HCT116 (cell line): ENCODE measurements around the gene PIK3CD. TPM values are rescaled to one million over a fixed set of nuclear protein-coding genes. Genes with fewer than 3 reads are reported as not detected.

ENCODE experiments used
- ATAC-seq: fragments of 200-7000 bp; cut with Tn5 transposase; 2 replicates; pipeline ENCODE4 v1.9.1; 2020; ENCODE audit warnings: mild to moderate bottlenecking, moderate library complexity
- BruUV-seq: library from RNA; stranded (reverse); fragments of 400-500 nt; replicated peaks from 2 replicates; lab custom pipeline; 2021; lab: Mats Ljungman, UMichigan
- CTCF ChIA-PET: fragments of 300-600 bp; sonication (Branson Sonifier 250); formaldehyde crosslinking; loops from one replicate; lab custom pipeline; 2021; ENCODE audit warnings: antibody characterized with exemption; lab: Charles Lee
- POLR2A ChIA-PET: fragments of 300-600, 350-600 bp; sonication (Branson Sonifier 250); formaldehyde crosslinking; loops from one replicate; lab custom pipeline; 2021; ENCODE audit warnings: antibody characterized with exemption; lab: Charles Lee
- RAD21 ChIA-PET, 2 experiments: fragments of 300-600 bp; sonication (Branson Sonifier 250); formaldehyde crosslinking; loops; one replicate each; lab custom pipeline; 2023; ENCODE audit warnings: low total read pairs in 2 of 2; ENCODE audit not compliant: uncharacterized antibody in 2 of 2, unreplicated experiment in 2 of 2, low non-redundant PET in 1 of 2; lab: Charles Lee
- DNase-seq: peaks from one replicate; pipeline ENCODE4 v3.0.0-alpha.2; 2010; ENCODE audit warnings: low read depth, low spot score
- H2AFZ ChIP-seq: fragments of 200-600 bp; shearing (Covaris generic), sonication (generic); 2 replicates; pipeline ENCODE4 v1.6.1; 2017; ENCODE audit warnings: low read depth, mixed run types, mixed read lengths, antibody characterized with exemption, low read length; ENCODE audit not compliant: poor library complexity, severe bottlenecking
- H3K27ac ChIP-seq: 2 replicates; pipeline ENCODE4 v1.5.1; 2012; ENCODE audit warnings: low read depth, low read length
- H3K27me3 ChIP-seq: fragments of 200-600 bp; sonication (generic); 2 replicates; pipeline ENCODE4 v1.6.1; 2016; ENCODE audit warnings: mixed run types, low read length, mixed read lengths; ENCODE audit not compliant: insufficient read depth
- H3K36me3 ChIP-seq, 2 experiments: fragments of 200-500 bp in 1 of 2; fragments of 200-600 bp in 1 of 2; sonication (Bioruptor generic) in 1 of 2; sonication (generic) in 1 of 2; 2 replicates each; pipeline versions ENCODE4 v1.5.1 to v1.6.1; 2014 to 2016; ENCODE audit warnings: low read length in 2 of 2, inconsistent platforms in 1 of 2, mixed read lengths in 1 of 2, mixed run types in 1 of 2; ENCODE audit not compliant: insufficient read depth in 2 of 2, control insufficient read depth in 1 of 2
- H3K4me1 ChIP-seq, 2 experiments: fragments of 200-600 bp in 1 of 2; sonication (generic) in 1 of 2; 2 replicates each; pipeline versions ENCODE4 v1.5.1 to v1.6.1; 2012 to 2017; ENCODE audit warnings: low read length in 2 of 2, inconsistent platforms in 1 of 2, mild to moderate bottlenecking in 1 of 2, mixed read lengths in 1 of 2, mixed run types in 1 of 2, moderate library complexity in 1 of 2; ENCODE audit not compliant: insufficient read depth in 2 of 2, control insufficient read depth in 1 of 2
- H3K4me2 ChIP-seq: fragments of 200-600 bp; sonication (generic); 2 replicates; pipeline ENCODE4 v1.6.1; 2017; ENCODE audit warnings: mixed run types, low read length, mixed read lengths
- H3K4me3 ChIP-seq, 2 experiments: fragments of 200-600 bp in 1 of 2; sonication (generic) in 1 of 2; replicated peaks in 1 of 2; 2 replicates each; pipeline ENCODE4 v1.5.1; 2011 to 2016; ENCODE audit warnings: low read length in 2 of 2, control low read depth in 1 of 2, low read depth in 1 of 2, mild to moderate bottlenecking in 1 of 2, mixed read lengths in 1 of 2, mixed run types in 1 of 2
- H3K79me2 ChIP-seq: fragments of 200-600 bp; sonication (generic); 2 replicates; pipeline ENCODE4 v1.6.1; 2017; ENCODE audit warnings: mild to moderate bottlenecking, mixed run types, low read length, moderate library complexity, mixed read lengths; ENCODE audit not compliant: insufficient read depth
- H3K9ac ChIP-seq: fragments of 200-600 bp; sonication (generic); 2 replicates; pipeline ENCODE4 v1.6.1; 2016; ENCODE audit warnings: low read length, mixed read lengths
- H3K9me2 ChIP-seq: fragments of 200-600 bp; sonication (generic), shearing (Covaris generic); 2 replicates; pipeline ENCODE4 v1.6.1; 2017; ENCODE audit warnings: mixed run types, mild to moderate bottlenecking, moderate library complexity; ENCODE audit not compliant: insufficient read depth
- H3K9me3 ChIP-seq, 2 experiments: fragments of 200-500 bp in 1 of 2; fragments of 200-600 bp in 1 of 2; sonication (Bioruptor generic) in 1 of 2; sonication (generic) in 1 of 2; 2 replicates each; pipeline ENCODE4 v1.6.1; 2014 to 2017; ENCODE audit warnings: low read length in 2 of 2, mixed read lengths in 2 of 2, inconsistent platforms in 1 of 2, low read depth in 1 of 2, mild to moderate bottlenecking in 1 of 2, mixed run types in 1 of 2, moderate library complexity in 1 of 2; ENCODE audit not compliant: control insufficient read depth in 1 of 2, insufficient read depth in 1 of 2
- H4K20me1 ChIP-seq: fragments of 200-600 bp; sonication (generic), shearing (Covaris generic); 2 replicates; pipeline ENCODE4 v1.6.1; 2017; ENCODE audit warnings: mixed run types, mild to moderate bottlenecking, moderate library complexity; ENCODE audit not compliant: insufficient read depth
- ATF3 ChIP-seq: IDR thresholded peaks from 2 replicates; pipeline ENCODE4 v1.6.1; 2012
- CBX3 ChIP-seq: IDR thresholded peaks from 2 replicates; pipeline ENCODE4 v1.6.1; 2012; ENCODE audit warnings: low read depth
- CEBPB ChIP-seq: IDR thresholded peaks from 2 replicates; pipeline ENCODE4 v1.6.1; 2012; ENCODE audit warnings: low read depth
- EZH2phosphoT487 ChIP-seq: fragments of 200-600 bp; IDR thresholded peaks from 2 replicates; pipeline ENCODE4 v1.6.1; 2018; ENCODE audit warnings: antibody characterized with exemption, borderline replicate concordance
- FOSL1 ChIP-seq: IDR thresholded peaks from 2 replicates; pipeline ENCODE4 v1.6.1; 2012; ENCODE audit warnings: low read depth
- JUND ChIP-seq: IDR thresholded peaks from 2 replicates; pipeline ENCODE4 v1.6.1; 2012
- POLR2AphosphoS5 ChIP-seq: IDR thresholded peaks from 2 replicates; pipeline ENCODE4 v1.6.1; 2011; ENCODE audit warnings: mild to moderate bottlenecking, low read depth, low read length, moderate library complexity
- RAD21 ChIP-seq: IDR thresholded peaks from 2 replicates; pipeline ENCODE4 v1.6.1; 2012; ENCODE audit warnings: low read depth, mild to moderate bottlenecking
- REST ChIP-seq: IDR thresholded peaks from 2 replicates; pipeline ENCODE4 v1.6.1; 2012; ENCODE audit warnings: low read depth
- SRF ChIP-seq: IDR thresholded peaks from 2 replicates; pipeline ENCODE4 v1.6.1; 2012; ENCODE audit warnings: low read depth
- TCF7L2 ChIP-seq: IDR thresholded peaks from 2 replicates; pipeline ENCODE4 v1.7.0; 2011; ENCODE audit warnings: borderline replicate concordance, inconsistent platforms; ENCODE audit not compliant: insufficient read depth, insufficient read length; ENCODE audit errors: extremely low read depth
- YY1 ChIP-seq: IDR thresholded peaks from 2 replicates; pipeline ENCODE4 v1.6.1; 2011; ENCODE audit warnings: low read length, low read depth, moderate library complexity, mild to moderate bottlenecking; ENCODE audit not compliant: insufficient replicate concordance; ENCODE audit errors: extremely low read depth
- ZNF274 ChIP-seq: fragments of 200-500 bp; sonication (Bioruptor generic); IDR thresholded peaks from 2 replicates; pipeline ENCODE4 v1.6.1; 2014; ENCODE audit warnings: mild to moderate bottlenecking, low read depth, low read length, inconsistent platforms
- intact Hi-C: fragments of 100-400 bp; cut with micrococcal nuclease; formaldehyde crosslinking; loops from 2 replicates; pipeline ENCODE4 v1.10.0; 2022
- total RNA-seq: library from RNA; stranded (reverse); gene quantifications from one replicate; pipeline ENCODE4 v1.2.1, GENCODE V29; 2021; ENCODE audit not compliant: unreplicated experiment
- TF ChIP-seq, protein P1 (sequence below): IDR thresholded peaks from 2 replicates; pipeline ENCODE4 v1.6.1; 2011; ENCODE audit warnings: mild to moderate bottlenecking, low read length, moderate library complexity; ENCODE audit not compliant: insufficient replicate concordance; ENCODE audit errors: extremely low read depth

The PIK3CD gene
- total RNA-seq, 1 experiment from 2014 or later = 9.2 TPM

DNA sequence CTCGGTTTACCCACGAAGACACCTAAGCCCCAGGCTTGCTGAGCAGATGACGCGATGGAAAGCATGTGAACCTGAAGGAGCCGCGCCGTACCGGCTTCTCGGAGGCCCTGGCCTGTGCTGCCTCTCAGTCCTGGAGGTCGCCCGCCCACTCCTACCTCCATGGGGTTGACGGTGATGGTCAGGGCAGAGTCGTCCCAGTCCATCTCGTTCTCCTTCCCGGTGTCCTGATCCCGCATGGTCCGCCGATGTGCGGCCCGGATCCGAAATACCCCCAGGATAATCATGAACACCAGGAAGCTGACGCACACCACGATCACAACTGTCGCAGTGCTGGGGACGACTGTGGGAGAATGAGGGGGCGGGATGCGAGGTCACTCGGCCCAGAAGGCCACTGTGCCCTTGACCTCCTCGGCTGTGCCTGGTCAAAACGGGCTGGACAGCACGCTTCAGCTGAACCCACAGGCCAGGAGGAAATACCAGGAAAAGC, 79.6 kb downstream of the PIK3CD start:
- ATAC-seq = no peak
- intact Hi-C loops = no loop called here
- ChIA-PET RAD21 (no interaction called here), POLR2A (no interaction called here), CTCF (no interaction called here)
- Histone ChIP-seq H3K9me2 (no peaks in the 10 kb centered on the region), H3K9ac (no peak overlapping the region), H4K20me1 (no peaks in the 10 kb centered on the region), H3K4me1 (no peaks in the 10 kb centered on the region), H3K79me2 (no peaks in the 10 kb centered on the region), H3K4me2 (no peak overlapping the region), H3K9me3 (no peaks in the 10 kb centered on the region), H3K27ac (no peak overlapping the region), H2AFZ (no peak overlapping the region), H3K27me3 (no peaks in the 10 kb centered on the region), H3K36me3 (peaks cover 41 to 51% of the 10 kb centered on the region in 2 experiments)
- DNase-seq = no peak
- no TSS peak for BruUV-seq
- TF ChIP-seq JUND = no peak
- no peak for TF ChIP-seq CBX3
- TF ChIP-seq POLR2AphosphoS5 = no peak
- TF ChIP-seq ZNF274 = no peak
- TF ChIP-seq FOSL1 = no peak
- TF ChIP-seq ATF3 = no peak
- TF ChIP-seq YY1 = no peak
- TF ChIP-seq CEBPB = no peak
- TF ChIP-seq, all 23 proteins: peak for 0
- H3K4me3 ChIP-seq = no peak overlapping the region

DNA sequence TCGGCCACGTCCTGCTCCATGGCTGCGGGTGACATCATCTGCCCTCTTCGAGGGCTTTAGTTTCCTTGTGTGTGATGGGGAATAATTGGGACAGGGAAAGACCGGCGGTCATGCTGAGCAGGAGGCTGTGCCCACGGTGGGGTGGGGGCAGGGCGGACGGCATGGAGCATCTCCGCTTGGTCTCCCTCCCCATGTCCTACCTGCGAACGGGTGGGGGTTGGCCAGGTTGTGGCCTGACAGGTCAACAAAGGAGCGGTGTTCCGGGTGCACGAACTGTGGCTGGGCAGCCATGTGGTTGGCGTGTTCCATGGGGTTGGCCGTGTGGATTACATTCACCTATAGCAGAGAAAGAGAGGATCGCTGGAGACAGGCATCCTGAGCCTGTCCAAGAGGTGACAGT, 80.0 kb downstream of the PIK3CD start:
- Histone ChIP-seq H3K9ac (no peak overlapping the region), H3K4me3 (no peak overlapping the region), H3K36me3 (peaks cover 41 to 56% of the 10 kb centered on the region in 2 experiments), H3K4me2 (no peak overlapping the region), H3K79me2 (no peaks in the 10 kb centered on the region), H3K4me1 (no peaks in the 10 kb centered on the region), H3K9me2 (no peaks in the 10 kb centered on the region), H3K27me3 (no peaks in the 10 kb centered on the region), H3K9me3 (no peaks in the 10 kb centered on the region), H4K20me1 (no peaks in the 10 kb centered on the region), H2AFZ (no peak overlapping the region), H3K27ac (no peak overlapping the region)
- POLR2A ChIA-PET = no interaction called here
- ATAC-seq (no peak), DNase-seq (no peak)
- intact Hi-C loops = no loop called here
- TF ChIP-seq POLR2AphosphoS5 = no peak
- TF ChIP-seq REST = no peak
- no peak for TF ChIP-seq TCF7L2
- TF ChIP-seq, protein P1, sequence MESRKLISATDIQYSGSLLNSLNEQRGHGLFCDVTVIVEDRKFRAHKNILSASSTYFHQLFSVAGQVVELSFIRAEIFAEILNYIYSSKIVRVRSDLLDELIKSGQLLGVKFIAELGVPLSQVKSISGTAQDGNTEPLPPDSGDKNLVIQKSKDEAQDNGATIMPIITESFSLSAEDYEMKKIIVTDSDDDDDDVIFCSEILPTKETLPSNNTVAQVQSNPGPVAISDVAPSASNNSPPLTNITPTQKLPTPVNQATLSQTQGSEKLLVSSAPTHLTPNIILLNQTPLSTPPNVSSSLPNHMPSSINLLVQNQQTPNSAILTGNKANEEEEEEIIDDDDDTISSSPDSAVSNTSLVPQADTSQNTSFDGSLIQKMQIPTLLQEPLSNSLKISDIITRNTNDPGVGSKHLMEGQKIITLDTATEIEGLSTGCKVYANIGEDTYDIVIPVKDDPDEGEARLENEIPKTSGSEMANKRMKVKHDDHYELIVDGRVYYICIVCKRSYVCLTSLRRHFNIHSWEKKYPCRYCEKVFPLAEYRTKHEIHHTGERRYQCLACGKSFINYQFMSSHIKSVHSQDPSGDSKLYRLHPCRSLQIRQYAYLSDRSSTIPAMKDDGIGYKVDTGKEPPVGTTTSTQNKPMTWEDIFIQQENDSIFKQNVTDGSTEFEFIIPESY = no peak
- TF ChIP-seq ZNF274 = no peak
- TF ChIP-seq CEBPB = no peak
- no peak for TF ChIP-seq RAD21
- no peak for TF ChIP-seq EZH2phosphoT487
- no peak for TF ChIP-seq SRF
- CTCF ChIA-PET = no interaction called here
- BruUV-seq = no TSS peak
- RAD21 ChIA-PET = no interaction called here
